ENCODE data around the gene RRAS2.
A peak's percentile ranks its signal among the peaks of the same experiment; 100 is the strongest.

DNA sequence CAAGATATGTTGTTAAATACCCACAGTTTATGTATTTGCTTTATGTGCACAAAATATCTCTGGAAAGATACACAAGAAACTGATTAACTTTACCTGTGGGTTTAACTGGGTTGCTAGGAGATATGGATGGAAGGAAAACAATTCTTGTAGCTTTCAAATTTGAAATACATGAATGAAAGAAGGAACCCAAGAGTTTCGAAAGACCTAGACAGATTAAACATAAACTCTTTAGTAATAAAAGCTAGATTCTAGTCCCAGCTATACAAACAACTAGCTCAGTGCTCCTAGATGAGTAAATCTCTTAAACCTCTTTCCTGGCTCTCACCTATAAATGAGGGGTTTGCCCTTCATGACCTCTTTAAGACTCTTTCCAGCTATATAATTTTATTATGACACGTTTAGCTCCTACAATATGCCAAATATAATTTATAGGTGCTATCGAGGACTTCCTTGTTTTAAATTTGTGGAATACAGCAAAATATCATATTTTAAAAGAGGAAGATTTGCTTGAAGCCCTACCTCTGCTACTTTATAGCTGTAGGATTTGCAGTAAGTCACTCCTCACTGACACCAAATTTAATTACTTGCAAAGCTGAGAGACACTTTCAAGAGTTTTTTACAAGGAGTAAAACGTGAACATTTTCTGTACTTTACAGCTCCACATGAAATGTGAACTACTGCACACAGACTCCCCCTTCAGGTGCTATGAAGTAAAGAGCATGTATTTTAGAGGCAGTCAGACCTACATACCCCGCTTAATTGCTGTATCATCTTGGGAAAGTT is 50.7 kb downstream of the RRAS2 start:
- TF ChIP-seq CTCF (IDR thresholded peaks at IDR 0.05) (peak in 4 of 6 experiments; percentile 19 to 52 (median 48)), POLR2A (IDR thresholded peaks at IDR 0.05) (no peak)
